Esophagus mucosa (tissue), 1 donor: ENCODE data around the gene KDM4C. TPM values are rescaled to one million over a fixed set of nuclear protein-coding genes. Genes with fewer than 3 reads are reported as not detected.
A peak's percentile ranks its signal among the peaks of the same experiment; 100 is the strongest.
"Not testable (repeated sequence)": the region's sequence is repeated elsewhere in the genome, so short reads cannot be mapped to it uniquely, and the experiment has no call there.

Source experiments
- ATAC-seq: fragments of 200-7000 bp; cut with Tn5 transposase; one replicate; pipeline ENCODE4 v1.9.1; 2020
- total RNA-seq: library from RNA; stranded (reverse); gene quantifications from one replicate; pipeline ENCODE4 v1.2.4, GENCODE V29; 2023
- donor health status: DM: yes; HTN: yes; CAD: no.

The KDM4C gene
- total RNA-seq, 1 donor from 2014 or later, result 19.2 TPM

- ATAC-seq, result peak; percentile 15
These were observed 6.8 kb downstream of the KDM4C start for GRCh38 chr9:6764523-6764922.

GRCh38 chr9:6764950-6765349, 7.2 kb downstream of the KDM4C start:
- ATAC-seq, result no peak

GRCh38 chr9:6765396-6765795, 7.6 kb downstream of the KDM4C start:
- ATAC-seq, result no peak

GRCh38 chr9:6766606-6767005, 8.8 kb downstream of the KDM4C start:
- ATAC-seq, result no peak

GRCh38 chr9:6768587-6768986, 10.8 kb downstream of the KDM4C start:
- ATAC-seq, result not testable (repeated sequence)

- ATAC-seq, result no peak
These were observed 13.9 kb downstream of the KDM4C start for GRCh38 chr9:6771722-6772121.

- ATAC-seq, result no peak
These were observed 19.6 kb downstream of the KDM4C start for GRCh38 chr9:6777213-6777902.

- ATAC-seq, result no peak
These were observed 21.9 kb downstream of the KDM4C start for GRCh38 chr9:6779417-6780241.

- ATAC-seq, result no peak
These were observed 22.9 kb downstream of the KDM4C start for GRCh38 chr9:6780690-6781089.

- ATAC-seq, result no peak
These were observed 23.7 kb downstream of the KDM4C start for GRCh38 chr9:6781476-6781875.

- ATAC-seq, result no peak
These were observed 24.6 kb downstream of the KDM4C start for GRCh38 chr9:6782345-6782744.

- ATAC-seq, result no peak
These were observed 25.2 kb downstream of the KDM4C start for GRCh38 chr9:6782981-6783380.

GRCh38 chr9:6783753-6784152, 26.0 kb downstream of the KDM4C start:
- no peak for ATAC-seq

- no peak for ATAC-seq
These were observed 27.9 kb downstream of the KDM4C start for GRCh38 chr9:6785682-6786081.

- no peak for ATAC-seq
These were observed 30.0 kb downstream of the KDM4C start for GRCh38 chr9:6787793-6788161.

- no peak for ATAC-seq
These were observed 30.6 kb downstream of the KDM4C start for GRCh38 chr9:6788162-6789016.

GRCh38 chr9:6789017-6789338, 31.2 kb downstream of the KDM4C start:
- not testable (repeated sequence) for ATAC-seq

GRCh38 chr9:6790866-6791265, 33.1 kb downstream of the KDM4C start:
- no peak for ATAC-seq

GRCh38 chr9:6793203-6793602, 35.4 kb downstream of the KDM4C start:
- ATAC-seq, result no peak

- ATAC-seq, result no peak
These were observed 37.2 kb downstream of the KDM4C start for GRCh38 chr9:6794936-6795335.

GRCh38 chr9:6802926-6803325, 45.2 kb downstream of the KDM4C start:
- ATAC-seq, result no peak

GRCh38 chr9:6805532-6805931, 47.8 kb downstream of the KDM4C start:
- no peak for ATAC-seq

- ATAC-seq, result not testable (repeated sequence)
These were observed 48.5 kb downstream of the KDM4C start for GRCh38 chr9:6806318-6806717.
